GM18505 (cell line): ENCODE data around the gene OR6C75.

ENCODE experiments used
- ATAC-seq: cut with Tn5 transposase; IDR thresholded peaks from one replicate; pipeline ENCODE4 v1.9.1; 2021; ENCODE audit not compliant: unreplicated experiment
- POLR2A ChIP-seq: IDR thresholded peaks from 4 replicates; pipeline ENCODE4 v1.6.1; 2011; ENCODE audit warnings: borderline replicate concordance; ENCODE audit not compliant: insufficient read depth, insufficient read length; ENCODE audit errors: extremely low read depth

OR6C75 gene

DNA sequence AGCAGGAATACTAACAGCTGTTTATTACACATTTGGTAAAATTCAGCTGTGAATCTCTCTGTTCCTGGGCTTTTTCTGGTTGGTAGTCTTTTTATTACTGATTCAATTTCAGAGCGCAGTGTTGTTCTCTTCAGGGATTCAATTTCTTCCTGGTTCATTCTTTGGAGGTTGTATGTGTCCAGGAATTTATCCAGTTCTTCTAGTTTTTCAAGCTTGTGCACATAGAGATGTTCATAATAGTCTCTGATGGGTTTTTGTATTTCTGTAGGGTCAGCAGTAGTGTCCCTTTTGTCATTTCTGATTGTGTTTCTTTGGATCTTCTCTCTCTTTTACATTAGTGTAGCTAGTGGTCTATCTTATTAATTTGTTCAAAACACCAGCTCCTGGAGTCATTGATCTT lies 54.2 kb downstream of the OR6C75 start:
- no peak for TF ChIP-seq POLR2A
- no peak for ATAC-seq
